ENCODE data around the gene WDR87. TPM values are rescaled to one million over a fixed set of nuclear protein-coding genes. Genes with fewer than 3 reads are reported as not detected.

WDR87 gene
- total RNA-seq, 1 donor from 2014 or later, result not detected

DNA sequence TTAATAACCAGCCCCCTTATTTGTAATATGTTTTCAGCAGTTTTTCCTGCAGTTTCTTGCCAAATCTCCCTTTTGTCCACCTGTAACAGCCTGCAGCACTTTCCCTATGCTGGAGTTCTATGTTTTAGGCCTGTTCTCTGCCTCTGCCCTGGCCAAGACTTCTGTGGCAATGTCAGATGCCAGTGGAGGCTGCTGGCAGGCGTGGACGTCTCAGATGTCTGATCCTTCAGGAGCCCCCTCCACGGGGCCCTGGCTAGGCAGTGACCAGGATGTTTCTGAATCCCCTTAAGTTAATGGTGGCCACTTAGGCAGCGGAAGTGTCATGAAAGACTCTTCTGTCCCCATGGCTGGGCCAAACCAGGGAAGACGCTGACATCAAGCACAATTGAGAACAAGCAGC lies 41.4 kb upstream of the WDR87 start:
- no peaks in the 10 kb centered on the region for H3K27me3 Mint-ChIP-seq
- no peak for ATAC-seq (ENCODE audit: low read depth)
- H3K27ac Mint-ChIP-seq, result peak overlapping the region; percentile 90
- no peak overlapping the region for H3K4me3 Mint-ChIP-seq
- no peak for TF ChIP-seq CTCF (IDR thresholded peaks at IDR 0.05)
- POLR2A ChIA-PET, result no interaction called here
- H3K4me1 Mint-ChIP-seq, result peaks cover 65% of the 10 kb centered on the region
- H3K9me3 Mint-ChIP-seq, result no peaks in the 10 kb centered on the region
- intact Hi-C loops (cut with micrococcal nuclease), result no loop called here
- H3K36me3 Mint-ChIP-seq (ENCODE audit: low read depth), result peaks cover 29% of the 10 kb centered on the region
- DNase-seq, result no peak
- CTCF ChIA-PET, result no interaction called here

DNA sequence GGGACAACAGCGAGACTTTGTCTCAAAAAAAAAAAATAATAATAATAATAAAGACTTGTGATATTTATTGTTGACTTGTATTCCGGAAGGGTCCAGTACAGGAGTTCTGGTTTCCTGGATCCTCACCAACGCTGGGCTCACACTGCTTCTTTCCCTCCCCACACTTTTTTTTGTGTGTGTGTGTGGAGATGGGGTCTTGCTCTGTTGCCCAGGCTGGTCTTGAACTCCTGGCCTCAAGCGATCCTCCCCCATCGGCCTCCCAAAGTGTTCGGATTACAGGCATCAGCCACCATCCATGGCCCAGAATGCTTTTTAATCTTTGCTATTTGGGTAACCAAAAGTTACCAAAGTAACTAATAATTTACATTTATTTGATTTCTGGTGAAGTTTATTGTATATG lies 39.7 kb upstream of the WDR87 start:
- no peak for DNase-seq
- Mint-ChIP-seq H3K27me3 (no peaks in the 10 kb centered on the region), H3K9me3 (no peaks in the 10 kb centered on the region), H3K4me3 (no peak overlapping the region), H3K27ac (no peak overlapping the region), H3K4me1 (peaks cover 63% of the 10 kb centered on the region), H3K36me3 (ENCODE audit: low read depth) (peaks cover 39% of the 10 kb centered on the region)
- TF ChIP-seq CTCF (IDR thresholded peaks at IDR 0.05), result no peak
- ATAC-seq (ENCODE audit: low read depth), result no peak
- ChIA-PET POLR2A (interaction anchor here (0.7 to 1.4 kb wide), 3 partner anchors 9 to 23 kb away, joined by 3 to 5 read pairs (median 4); no protein-coding TSS in a partner anchor), CTCF (no interaction called here)
- intact Hi-C loops (cut with micrococcal nuclease), result no loop called here

- intact Hi-C loops (cut with micrococcal nuclease), result no loop called here
- ChIA-PET POLR2A (interaction anchor here (0.7 kb wide), 2 partner anchors 15 to 61 kb away, joined by 4 to 5 read pairs; no protein-coding TSS in a partner anchor), CTCF (no interaction called here)
- Mint-ChIP-seq H3K4me1 (peaks cover 58% of the 10 kb centered on the region), H3K9me3 (no peaks in the 10 kb centered on the region), H3K27me3 (no peaks in the 10 kb centered on the region), H3K4me3 (no peak overlapping the region), H3K36me3 (ENCODE audit: low read depth) (peaks cover 45% of the 10 kb centered on the region), H3K27ac (peak overlapping the region; percentile 31)
- DNase-seq, result no peak
- ATAC-seq (ENCODE audit: low read depth), result no peak
- TF ChIP-seq CTCF (IDR thresholded peaks at IDR 0.05), result no peak
These were observed 37.1 kb upstream of the WDR87 start for GRCh38 chr19:37943480-37943879.

DNA sequence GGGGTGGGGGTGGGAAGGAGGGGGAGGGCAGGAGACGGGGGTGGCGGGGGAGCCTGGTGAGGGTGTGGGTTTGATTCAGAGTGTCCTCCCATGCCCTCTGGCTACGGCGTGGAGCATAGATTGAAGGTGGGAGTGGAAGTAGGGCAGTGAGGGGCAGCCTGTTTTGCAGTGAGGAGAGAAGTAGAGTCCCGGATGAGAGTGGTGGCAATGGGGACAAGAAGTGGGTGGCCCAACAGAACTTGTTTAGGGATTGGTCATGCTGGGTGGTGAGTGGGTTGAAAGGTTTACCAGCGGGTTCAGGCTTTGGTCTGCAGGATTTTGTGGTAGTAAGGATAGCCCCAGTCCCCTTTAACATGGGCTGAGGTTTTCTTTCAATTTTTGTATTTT lies 36.1 kb upstream of the WDR87 start:
- ChIA-PET POLR2A (no interaction called here), CTCF (no interaction called here)
- Mint-ChIP-seq H3K27ac (peak overlapping the region; percentile 14), H3K4me1 (peaks cover 56% of the 10 kb centered on the region), H3K9me3 (no peaks in the 10 kb centered on the region), H3K4me3 (no peak overlapping the region), H3K36me3 (ENCODE audit: low read depth) (peaks cover 41% of the 10 kb centered on the region), H3K27me3 (no peaks in the 10 kb centered on the region)
- intact Hi-C loops (cut with micrococcal nuclease), result no loop called here
- ATAC-seq (ENCODE audit: low read depth) (no peak), DNase-seq (no peak)
- no peak for TF ChIP-seq CTCF (IDR thresholded peaks at IDR 0.05)

DNA sequence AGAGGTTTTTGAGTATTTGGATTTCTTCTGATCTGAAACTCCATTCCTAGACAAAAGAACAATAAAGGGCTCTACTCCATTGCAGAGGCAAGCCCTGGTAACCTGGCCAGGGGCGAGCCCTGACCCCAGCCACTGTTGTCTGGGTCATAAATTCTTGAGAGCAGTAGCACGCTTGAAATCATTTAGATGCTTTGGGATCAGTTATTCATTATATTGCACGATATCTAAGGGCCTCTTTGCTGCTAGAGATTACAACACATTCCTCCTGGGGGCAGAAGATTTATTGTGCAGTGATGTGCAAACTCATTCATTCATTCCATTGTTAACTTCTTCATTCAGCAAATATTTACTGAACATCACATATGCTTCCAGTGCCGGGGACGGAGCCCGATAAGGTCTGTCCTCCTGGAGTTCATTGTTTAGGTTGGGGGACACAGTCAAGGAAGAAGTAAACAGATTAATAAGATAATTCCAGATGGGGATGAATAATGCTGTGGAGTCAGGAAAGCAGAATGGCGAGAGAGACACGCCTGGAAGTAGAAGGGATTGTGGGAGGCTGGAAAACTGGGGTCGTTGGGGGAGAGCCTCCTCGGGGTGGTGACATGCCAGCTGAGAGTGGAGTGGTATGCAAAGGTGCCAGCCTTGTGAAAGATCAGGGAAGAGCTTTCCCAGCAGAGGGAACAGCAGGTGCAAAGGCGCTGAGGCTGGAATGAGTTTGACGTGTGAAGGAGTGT lies 35.6 kb upstream of the WDR87 start:
- Mint-ChIP-seq H3K4me1 (peaks cover 60% of the 10 kb centered on the region), H3K27ac (no peak overlapping the region)

More for the DNA sequence above, 35.6 kb upstream of the WDR87 start:
- H3K36me3 Mint-ChIP-seq (ENCODE audit: low read depth), result peaks cover 39% of the 10 kb centered on the region
- H3K9me3 Mint-ChIP-seq, result no peaks in the 10 kb centered on the region
- CTCF ChIA-PET, result no interaction called here
- H3K27me3 Mint-ChIP-seq, result no peaks in the 10 kb centered on the region
- intact Hi-C loops (cut with micrococcal nuclease), result no loop called here
- POLR2A ChIA-PET, result interaction anchor here (1.0 kb wide), 1 partner anchor 10 kb away, joined by 4 read pairs; no protein-coding TSS in a partner anchor
- no peak for DNase-seq
- TF ChIP-seq CTCF (IDR thresholded peaks at IDR 0.05), result no peak
- ATAC-seq (ENCODE audit: low read depth), result no peak
- H3K4me3 Mint-ChIP-seq, result no peak overlapping the region
